DOHH2 (cell line): ENCODE measurements around the gene AXIN2.

Experiments used
- EZH2phosphoT487 ChIP-seq: fragments of 200-600 bp; sonication (generic); IDR thresholded peaks from 2 replicates; pipeline ENCODE4 v1.6.1; 2017; ENCODE audit warnings: borderline replicate concordance, mild to moderate bottlenecking, antibody characterized with exemption, low read length, moderate library complexity, mixed read lengths
- TF ChIP-seq, protein P1 (sequence below): fragments of 200-600 bp; sonication (generic); IDR thresholded peaks from one replicate; pipeline ENCODE4 v1.5.1; 2014; ENCODE audit warnings: antibody characterized with exemption, mild to moderate bottlenecking, low read depth, low read length; ENCODE audit not compliant: poor library complexity, severe bottlenecking

DNA sequence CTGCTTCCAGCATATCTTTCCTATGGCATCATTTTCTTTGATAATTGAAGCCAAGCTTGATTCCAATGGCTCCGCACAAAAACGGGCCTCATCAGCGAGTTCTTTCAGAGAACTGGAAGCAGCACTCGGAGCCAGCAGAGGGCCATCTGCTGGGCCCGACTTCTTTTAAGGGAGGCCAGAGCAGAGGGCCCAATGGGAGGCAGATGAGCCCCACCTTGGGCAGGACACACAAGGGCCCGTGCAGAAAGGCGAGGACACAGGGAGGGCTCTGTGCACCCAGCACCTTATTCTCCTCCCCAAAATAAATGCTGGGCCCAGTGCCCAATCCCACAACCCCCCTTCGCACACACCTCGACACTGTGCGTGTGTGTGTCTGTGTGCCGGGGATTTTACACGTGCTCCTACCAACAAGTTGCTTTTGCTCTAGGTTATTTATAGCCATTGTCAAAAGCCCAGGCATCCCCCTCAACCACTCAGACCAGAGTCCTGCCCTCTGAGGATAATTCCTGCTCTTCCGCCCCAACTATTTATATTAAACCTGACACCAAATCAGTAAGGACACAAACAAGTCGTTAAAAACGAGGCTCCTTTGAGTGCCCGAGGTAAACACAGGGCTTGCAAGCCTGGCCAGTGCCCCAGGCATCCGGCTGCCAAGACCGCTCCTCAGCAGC lies 6.8 kb downstream of the AXIN2 start:
- TF ChIP-seq, protein P1, sequence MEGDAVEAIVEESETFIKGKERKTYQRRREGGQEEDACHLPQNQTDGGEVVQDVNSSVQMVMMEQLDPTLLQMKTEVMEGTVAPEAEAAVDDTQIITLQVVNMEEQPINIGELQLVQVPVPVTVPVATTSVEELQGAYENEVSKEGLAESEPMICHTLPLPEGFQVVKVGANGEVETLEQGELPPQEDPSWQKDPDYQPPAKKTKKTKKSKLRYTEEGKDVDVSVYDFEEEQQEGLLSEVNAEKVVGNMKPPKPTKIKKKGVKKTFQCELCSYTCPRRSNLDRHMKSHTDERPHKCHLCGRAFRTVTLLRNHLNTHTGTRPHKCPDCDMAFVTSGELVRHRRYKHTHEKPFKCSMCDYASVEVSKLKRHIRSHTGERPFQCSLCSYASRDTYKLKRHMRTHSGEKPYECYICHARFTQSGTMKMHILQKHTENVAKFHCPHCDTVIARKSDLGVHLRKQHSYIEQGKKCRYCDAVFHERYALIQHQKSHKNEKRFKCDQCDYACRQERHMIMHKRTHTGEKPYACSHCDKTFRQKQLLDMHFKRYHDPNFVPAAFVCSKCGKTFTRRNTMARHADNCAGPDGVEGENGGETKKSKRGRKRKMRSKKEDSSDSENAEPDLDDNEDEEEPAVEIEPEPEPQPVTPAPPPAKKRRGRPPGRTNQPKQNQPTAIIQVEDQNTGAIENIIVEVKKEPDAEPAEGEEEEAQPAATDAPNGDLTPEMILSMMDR, result no peak
- TF ChIP-seq EZH2phosphoT487, result no peak
